GM12874 (cell line): ENCODE measurements around the gene ZNF398.

Experiments
- TF ChIP-seq, protein P1 (sequence below): IDR thresholded peaks from 2 replicates; pipeline ENCODE4 v1.5.1; 2011; ENCODE audit warnings: low read depth, mild to moderate bottlenecking, control low read depth, low read length, moderate library complexity; ENCODE audit not compliant: insufficient read depth

The ZNF398 gene

DNA sequence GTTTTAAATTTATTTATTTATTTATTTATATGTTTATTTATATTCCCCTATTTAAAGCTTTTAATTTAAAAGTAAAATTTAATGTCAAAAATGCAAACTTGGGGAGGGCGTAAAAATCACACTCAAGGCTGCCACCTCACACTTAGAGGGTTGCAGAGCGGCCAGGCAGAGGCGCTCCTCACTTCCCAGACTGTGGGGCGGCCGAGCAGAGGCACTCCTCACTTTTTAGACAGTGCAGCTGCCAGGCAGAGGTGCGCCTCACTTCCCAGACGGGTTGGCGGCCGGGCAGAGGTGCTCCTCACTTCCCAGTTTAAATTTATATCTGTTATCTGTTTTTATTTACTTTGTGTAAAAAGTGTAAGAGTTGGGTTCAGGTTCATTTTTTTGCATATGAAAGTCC, 11.1 kb upstream of the ZNF398 start:
- TF ChIP-seq, protein P1, sequence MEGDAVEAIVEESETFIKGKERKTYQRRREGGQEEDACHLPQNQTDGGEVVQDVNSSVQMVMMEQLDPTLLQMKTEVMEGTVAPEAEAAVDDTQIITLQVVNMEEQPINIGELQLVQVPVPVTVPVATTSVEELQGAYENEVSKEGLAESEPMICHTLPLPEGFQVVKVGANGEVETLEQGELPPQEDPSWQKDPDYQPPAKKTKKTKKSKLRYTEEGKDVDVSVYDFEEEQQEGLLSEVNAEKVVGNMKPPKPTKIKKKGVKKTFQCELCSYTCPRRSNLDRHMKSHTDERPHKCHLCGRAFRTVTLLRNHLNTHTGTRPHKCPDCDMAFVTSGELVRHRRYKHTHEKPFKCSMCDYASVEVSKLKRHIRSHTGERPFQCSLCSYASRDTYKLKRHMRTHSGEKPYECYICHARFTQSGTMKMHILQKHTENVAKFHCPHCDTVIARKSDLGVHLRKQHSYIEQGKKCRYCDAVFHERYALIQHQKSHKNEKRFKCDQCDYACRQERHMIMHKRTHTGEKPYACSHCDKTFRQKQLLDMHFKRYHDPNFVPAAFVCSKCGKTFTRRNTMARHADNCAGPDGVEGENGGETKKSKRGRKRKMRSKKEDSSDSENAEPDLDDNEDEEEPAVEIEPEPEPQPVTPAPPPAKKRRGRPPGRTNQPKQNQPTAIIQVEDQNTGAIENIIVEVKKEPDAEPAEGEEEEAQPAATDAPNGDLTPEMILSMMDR = no peak

DNA sequence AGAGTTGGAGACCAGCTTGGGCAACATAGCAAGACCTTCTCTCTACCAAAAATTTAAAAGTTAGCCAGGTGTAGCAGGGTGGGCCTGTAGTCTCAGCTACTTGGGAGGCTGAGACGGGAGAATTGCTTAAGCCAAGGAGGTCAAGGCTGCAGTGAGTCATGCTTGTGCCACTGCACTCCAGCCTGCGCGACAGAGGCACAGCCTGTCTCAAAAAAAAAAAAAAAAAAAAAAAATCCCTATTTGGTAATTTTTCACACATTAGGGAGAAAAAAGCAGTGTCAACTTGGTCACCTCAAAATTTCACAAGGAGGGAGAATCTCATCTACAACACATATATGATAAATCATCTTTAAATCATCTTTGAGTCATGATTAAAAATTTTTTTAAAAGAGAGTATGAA, 6.4 kb upstream of the ZNF398 start:
- TF ChIP-seq, protein P1 = no peak

DNA sequence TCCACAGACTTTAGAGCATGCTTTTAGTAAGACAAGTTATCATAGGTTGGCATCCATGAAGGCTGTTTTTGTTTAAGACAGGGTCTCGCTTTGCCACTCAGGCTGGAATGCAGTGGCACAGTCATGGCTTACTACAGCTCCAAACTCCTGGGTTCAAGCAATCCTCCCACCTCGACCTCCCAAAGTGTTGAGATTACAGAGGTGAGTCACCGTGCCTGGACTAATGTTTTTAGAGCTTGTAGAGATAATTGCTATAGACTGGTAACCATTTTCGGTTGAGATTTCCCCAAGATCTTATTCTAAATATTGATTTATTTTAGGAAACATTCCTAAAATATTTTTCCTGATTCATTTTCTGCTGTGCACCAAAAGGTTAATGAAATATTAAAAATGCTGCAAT, 5.4 kb upstream of the ZNF398 start:
- TF ChIP-seq, protein P1 = no peak

DNA sequence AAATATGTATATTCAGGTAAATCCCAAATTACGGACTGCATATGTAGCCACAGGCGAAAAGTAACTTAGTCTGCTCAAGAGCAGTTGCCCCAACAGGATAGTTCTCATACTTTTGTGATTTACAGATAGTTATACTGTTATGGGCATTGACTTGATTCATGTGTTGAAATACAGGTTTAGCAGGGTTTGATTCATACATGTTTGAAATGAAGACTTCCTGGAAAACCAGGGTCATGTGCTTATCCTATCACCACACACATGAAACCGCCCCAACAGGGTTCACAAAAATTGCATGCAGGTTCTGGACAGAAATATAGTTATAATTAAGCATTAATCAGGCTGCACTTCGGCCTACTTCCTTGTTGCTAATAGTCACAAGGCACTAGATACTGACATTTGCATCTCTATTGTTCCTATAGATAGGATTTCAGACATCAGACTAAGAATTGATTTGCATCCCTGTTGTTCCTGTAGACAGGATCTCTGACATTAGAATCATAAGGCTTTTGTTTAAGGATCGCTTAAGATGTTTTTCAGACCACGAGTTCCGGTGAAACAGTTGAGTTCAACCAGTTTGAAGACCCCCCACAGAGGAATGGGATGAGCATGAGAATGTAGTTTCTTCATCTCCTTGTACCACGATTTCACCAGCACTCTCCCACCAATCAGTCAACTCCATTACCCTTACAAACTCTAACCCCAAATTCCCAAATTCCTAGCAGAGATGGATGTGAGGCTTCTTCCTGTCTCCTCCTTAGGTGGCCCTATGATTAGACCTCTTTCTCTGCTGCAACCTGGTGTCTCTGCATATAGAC, 2.0 kb upstream of the ZNF398 start:
- TF ChIP-seq, protein P1 = no peak

DNA sequence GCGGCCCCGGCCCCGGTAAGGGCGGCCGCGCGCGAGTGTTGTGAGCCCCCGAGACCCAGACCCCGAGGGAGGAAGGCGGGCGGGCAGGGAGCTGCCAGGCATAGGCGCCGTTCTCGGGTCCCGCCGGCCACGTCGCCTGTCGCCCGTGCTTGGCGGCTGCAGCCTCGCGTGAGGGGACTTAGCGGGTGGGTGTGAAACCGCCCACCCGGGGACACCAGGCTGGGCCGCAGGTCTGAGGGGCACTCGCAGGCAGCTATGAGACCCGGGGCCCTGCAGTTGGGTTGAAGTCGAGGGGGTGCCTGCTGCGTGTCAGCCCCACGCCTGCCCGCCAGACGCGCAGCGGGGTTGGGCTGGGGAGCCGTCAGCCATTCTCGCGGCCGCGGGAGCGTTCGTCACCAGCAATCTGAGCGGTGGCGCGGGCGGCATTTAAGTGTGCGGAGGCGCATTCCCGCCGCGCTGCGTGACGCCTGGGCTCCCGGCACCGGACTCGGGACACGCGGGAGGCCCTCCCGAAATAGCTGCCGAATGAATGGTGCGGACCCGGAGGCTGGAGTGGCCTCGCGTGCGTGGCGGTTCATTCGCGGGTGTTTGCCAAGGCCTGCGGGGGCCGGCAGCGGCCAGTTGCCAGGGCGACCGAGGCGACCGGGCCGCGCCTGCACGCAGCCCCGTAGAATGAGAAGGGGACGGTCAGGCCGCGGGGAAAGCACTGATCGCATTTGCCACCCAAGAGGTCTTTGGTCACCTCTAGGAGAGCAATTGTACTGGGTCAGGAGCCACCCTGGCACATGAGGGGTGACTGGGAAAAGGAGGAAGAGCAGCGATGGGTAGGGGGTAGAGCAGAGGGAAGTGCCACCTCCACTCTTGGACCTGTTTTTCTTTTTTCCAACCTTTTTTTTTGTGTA, 750 bp downstream of the ZNF398 start:
- TF ChIP-seq, protein P1 = no peak

DNA sequence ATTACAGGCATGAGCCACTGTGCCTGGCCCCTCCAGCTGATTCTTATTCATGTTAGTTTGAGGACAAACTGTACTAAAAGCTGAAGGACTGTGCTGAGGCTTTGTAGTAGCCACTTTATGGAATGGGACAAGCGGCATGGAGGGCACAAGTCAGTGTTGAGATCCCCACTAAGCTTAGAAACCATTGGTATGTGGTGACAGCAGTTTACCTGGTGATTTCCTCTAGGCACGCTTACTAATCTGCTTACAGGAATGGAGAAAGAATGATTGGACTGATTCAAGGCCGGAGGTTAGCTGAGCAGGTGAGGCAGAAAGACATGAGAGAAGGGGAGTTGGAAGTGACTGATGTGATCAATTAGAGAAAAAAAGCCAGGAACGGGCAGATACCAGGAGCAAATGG, 3.7 kb downstream of the ZNF398 start:
- TF ChIP-seq, protein P1 = no peak

DNA sequence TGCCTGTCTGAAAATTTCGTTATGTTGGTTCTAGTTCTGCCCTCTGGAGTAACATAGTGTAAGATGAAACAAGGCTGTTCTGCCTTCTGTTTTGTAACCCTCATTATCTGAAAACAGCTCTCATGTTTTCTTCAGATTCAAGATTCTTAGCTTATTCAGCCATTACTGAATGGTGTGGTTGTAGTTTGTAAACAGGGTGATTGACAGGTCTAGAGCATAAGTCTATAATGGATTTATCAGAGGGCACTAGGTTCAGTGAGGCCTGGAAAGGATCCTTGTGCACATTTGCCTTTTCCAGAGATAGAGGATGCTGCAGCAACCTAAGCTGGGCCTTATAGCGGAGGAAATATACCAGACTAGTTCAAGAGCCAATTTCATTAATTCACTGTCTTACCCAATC, 6.1 kb downstream of the ZNF398 start:
- TF ChIP-seq, protein P1 = no peak
